Thyroid gland (tissue), 4 donors: ENCODE data around the gene OLFM1. TPM values are rescaled to one million over a fixed set of nuclear protein-coding genes. Genes with fewer than 3 reads are reported as not detected.

Source experiments
- DNase-seq, 2 donors: peaks; one replicate each; pipeline ENCODE4 v3.0.0-alpha.2; 2019
- H3K27ac ChIP-seq, 3 donors: fragments of 200-600 bp; sonication (generic); 1 replicate in 2 of 3; 2 replicates in 1 of 3; pipeline ENCODE4 v1.5.1; 2016 to 2019; ENCODE audit warnings: mild to moderate bottlenecking in 1 of 3, moderate library complexity in 1 of 3
- H3K27me3 ChIP-seq: fragments of 200-600 bp; sonication (generic); one replicate; pipeline ENCODE4 v1.5.1; 2019
- H3K36me3 ChIP-seq, 2 donors: fragments of 200-600 bp; sonication (generic); one replicate each; pipeline ENCODE4 v1.5.1; 2016 to 2019
- H3K4me1 ChIP-seq, 2 donors: fragments of 200-600 bp; sonication (generic); one replicate each; pipeline ENCODE4 v1.5.1; 2017 to 2019
- H3K4me3 ChIP-seq, 3 donors: fragments of 200-600 bp; sonication (generic); replicated peaks in 1 of 3; 1 replicate in 2 of 3; 2 replicates in 1 of 3; pipeline ENCODE4 v1.5.1; 2016; ENCODE audit warnings: mild to moderate bottlenecking in 1 of 3
- H3K9me3 ChIP-seq: fragments of 200-600 bp; sonication (generic); one replicate; pipeline ENCODE4 v1.5.1; 2017
- POLR2A ChIP-seq, 2 donors: fragments of 450-650 bp; IDR thresholded peaks; one replicate each; pipeline ENCODE4 v1.6.1; 2017; ENCODE audit warnings: antibody characterized with exemption in 2 of 2, mild to moderate bottlenecking in 2 of 2, moderate library complexity in 1 of 2
- WGBS, 2 donors: methylation state at CpG; one replicate each; pipeline ENCODE4 v1.1.5; 2017; 5-methylcytosine and 5-hydroxymethylcytosine counted together
- intact Hi-C: fragments of 100-400 bp; cut with DNase I; formaldehyde crosslinking; loops from one replicate; pipeline ENCODE4 v1.15.1; 2023
- total RNA-seq, 4 donors: library from RNA; depleted of rRNA; stranded (reverse); fragments of >200 nt; gene quantifications; one replicate each; pipeline ENCODE4 v1.2.3, GENCODE V29; 2016
- TF ChIP-seq, protein P1 (sequence below), 6 experiments: fragments of 200-600 bp in 3 of 6; fragments of 450-650 bp in 3 of 6; sonication (generic) in 3 of 6; IDR thresholded peaks; one replicate each; pipeline ENCODE4 v1.5.1; 2016 to 2019; ENCODE audit warnings: antibody characterized with exemption in 6 of 6, mild to moderate bottlenecking in 2 of 6, inconsistent platforms in 1 of 6, moderate library complexity in 1 of 6

Gene OLFM1
- total RNA-seq, 4 donors from 2014 or later = 7.2 to 25.8 (median 17.4) TPM

DNA sequence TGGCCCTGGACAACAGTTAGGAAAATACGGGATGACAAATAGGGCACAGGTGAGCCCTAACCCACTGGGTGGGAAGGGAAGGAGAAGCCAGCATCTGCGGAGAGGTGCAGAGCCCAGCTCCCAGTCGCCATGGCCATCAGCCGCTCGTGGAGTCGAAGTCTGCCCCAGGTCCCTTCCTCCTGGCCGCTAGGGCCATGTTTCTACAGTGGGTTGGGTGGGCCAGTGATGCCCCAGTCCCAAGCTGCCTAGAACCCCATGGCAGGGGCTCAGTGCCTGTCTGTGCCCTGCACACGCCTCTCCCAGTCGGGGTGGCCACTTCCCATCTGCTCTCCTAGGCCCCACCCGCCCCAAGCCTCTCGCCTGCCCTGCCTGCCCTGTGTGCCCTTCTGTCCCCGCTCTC, 34.8 kb downstream of the OLFM1 start:
- no peaks in the 10 kb centered on the region for H3K36me3 ChIP-seq
- no peaks in the 10 kb centered on the region for H3K27me3 ChIP-seq
- no peak for DNase-seq
- no peaks in the 10 kb centered on the region for H3K9me3 ChIP-seq
- WGBS, 2 donors = 90 to 92% methylated on average over 7 to 12 of the region's 12 CpGs
- TF ChIP-seq POLR2A (IDR thresholded peaks at IDR 0.05) = no peak
- TF ChIP-seq, protein P1, sequence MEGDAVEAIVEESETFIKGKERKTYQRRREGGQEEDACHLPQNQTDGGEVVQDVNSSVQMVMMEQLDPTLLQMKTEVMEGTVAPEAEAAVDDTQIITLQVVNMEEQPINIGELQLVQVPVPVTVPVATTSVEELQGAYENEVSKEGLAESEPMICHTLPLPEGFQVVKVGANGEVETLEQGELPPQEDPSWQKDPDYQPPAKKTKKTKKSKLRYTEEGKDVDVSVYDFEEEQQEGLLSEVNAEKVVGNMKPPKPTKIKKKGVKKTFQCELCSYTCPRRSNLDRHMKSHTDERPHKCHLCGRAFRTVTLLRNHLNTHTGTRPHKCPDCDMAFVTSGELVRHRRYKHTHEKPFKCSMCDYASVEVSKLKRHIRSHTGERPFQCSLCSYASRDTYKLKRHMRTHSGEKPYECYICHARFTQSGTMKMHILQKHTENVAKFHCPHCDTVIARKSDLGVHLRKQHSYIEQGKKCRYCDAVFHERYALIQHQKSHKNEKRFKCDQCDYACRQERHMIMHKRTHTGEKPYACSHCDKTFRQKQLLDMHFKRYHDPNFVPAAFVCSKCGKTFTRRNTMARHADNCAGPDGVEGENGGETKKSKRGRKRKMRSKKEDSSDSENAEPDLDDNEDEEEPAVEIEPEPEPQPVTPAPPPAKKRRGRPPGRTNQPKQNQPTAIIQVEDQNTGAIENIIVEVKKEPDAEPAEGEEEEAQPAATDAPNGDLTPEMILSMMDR (IDR thresholded peaks at IDR 0.05) = no peak
- H3K4me3 ChIP-seq = no peak overlapping the region
- intact Hi-C loops = no loop called here
- no peak overlapping the region for H3K27ac ChIP-seq
- peaks cover 4 to 7% of the 10 kb centered on the region in 2 donors for H3K4me1 ChIP-seq

DNA sequence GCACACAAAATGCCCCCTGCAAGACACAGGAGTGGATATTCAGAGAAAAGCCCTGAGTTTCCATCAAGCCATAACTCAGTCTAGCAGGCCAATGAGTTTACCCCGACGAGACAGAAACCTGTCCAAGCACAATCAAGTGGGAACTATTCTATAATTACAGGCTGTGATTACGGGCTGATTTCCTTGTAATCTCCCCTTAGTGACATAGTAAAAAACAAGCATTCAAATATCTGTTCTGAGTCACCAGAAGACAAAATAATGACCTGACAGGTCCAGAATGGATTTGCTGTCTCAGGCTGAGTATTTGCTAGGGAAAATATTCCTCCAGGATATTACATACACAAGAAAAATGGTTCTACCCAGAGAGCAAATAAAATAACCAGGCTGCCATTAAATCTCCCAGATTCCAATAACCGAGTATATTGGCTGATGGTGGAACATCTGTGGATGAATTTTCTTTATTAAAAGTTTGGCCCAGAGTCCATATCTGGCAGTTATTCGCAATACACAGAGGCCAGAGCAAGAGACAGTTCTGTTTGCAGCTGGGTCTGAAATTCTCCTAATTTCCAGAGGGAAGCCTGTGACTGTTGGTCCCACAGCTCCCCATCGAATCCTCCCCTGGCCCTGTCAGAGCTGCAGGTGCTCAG, 35.8 kb downstream of the OLFM1 start:
- H3K4me1 ChIP-seq = peaks cover 4 to 7% of the 10 kb centered on the region in 2 donors
- H3K36me3 ChIP-seq = no peaks in the 10 kb centered on the region
- DNase-seq = no peak
- intact Hi-C loops = no loop called here
- WGBS, 2 donors = 62 to 76% methylated on average over 5 to 6 of the region's 6 CpGs
- H3K27me3 ChIP-seq = no peaks in the 10 kb centered on the region
- no peak for TF ChIP-seq POLR2A (IDR thresholded peaks at IDR 0.05)
- TF ChIP-seq, protein P1 (IDR thresholded peaks at IDR 0.05) = no peak
- H3K4me3 ChIP-seq = no peak overlapping the region
- no peak overlapping the region for H3K27ac ChIP-seq
- H3K9me3 ChIP-seq = no peaks in the 10 kb centered on the region

DNA sequence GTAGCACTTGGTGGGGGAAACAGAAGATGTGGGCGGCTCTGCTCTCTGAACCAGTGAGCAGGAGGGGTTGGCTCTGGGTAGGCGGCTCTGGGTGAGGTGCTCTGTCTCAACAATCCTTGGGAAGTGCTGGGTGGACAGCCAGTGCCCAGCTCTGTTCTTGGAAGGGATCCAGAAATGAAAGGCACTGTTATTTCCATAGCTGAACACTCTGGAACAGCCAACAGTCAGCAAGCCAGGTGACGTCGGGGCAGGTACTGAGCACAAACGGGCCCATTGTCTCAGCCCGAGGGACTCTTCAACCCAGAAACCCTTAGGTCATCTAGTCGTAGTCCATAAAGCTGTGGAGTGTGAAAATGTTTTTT, 36.3 kb downstream of the OLFM1 start:
- H3K27me3 ChIP-seq = no peaks in the 10 kb centered on the region
- H3K9me3 ChIP-seq = no peaks in the 10 kb centered on the region
- 12 to 27% methylated on average over 7 of the region's 7 CpGs for WGBS, 2 donors
- TF ChIP-seq POLR2A (IDR thresholded peaks at IDR 0.05) = no peak
- TF ChIP-seq, protein P1 (IDR thresholded peaks at IDR 0.05) = no peak
- no peak overlapping the region for H3K4me3 ChIP-seq
- peaks cover 4 to 7% of the 10 kb centered on the region in 2 donors for H3K4me1 ChIP-seq
- peak; percentile 80 to 89 for DNase-seq
- intact Hi-C loops = no loop called here
- H3K36me3 ChIP-seq = no peaks in the 10 kb centered on the region
- peak overlapping the region in 1 of 3 donors; percentile 61 for H3K27ac ChIP-seq

DNA sequence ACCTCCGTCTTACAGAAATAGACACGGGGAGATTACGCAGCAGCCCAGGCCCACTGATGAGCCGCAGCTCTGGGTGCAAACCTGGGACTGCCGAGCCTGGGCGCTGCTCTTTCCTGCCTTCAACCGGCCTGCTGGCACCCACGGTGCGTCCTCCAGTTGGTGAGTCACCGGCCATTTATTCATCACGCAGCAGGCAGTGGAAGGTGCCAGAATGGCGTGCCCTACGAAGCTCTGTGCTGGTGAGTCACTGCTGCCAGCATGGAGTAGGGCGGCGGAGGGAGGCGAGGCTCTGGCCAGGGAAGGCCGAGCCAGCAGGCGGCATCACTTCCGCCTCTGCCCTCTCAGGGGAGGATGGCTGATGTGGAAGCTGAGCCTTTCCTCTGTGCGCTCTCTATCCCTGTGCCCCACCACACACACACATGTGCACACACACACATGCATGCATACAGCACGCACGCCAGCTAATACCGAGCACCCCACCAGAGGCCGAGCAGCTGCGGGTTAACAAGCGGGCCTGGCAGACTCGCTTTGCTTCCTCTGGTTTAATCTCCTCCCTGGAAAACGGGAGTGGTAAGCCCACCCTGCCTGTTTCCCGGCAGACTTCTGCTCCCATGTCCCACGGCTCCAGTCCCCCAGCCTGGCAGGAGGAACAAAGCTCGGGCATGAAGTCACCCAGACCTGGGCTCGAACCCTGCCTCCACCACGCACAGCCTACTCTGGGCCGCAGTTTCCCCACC, 39.2 kb downstream of the OLFM1 start:
- intact Hi-C loops = no loop called here
- Histone ChIP-seq H3K36me3 (no peaks in the 10 kb centered on the region), H3K9me3 (no peaks in the 10 kb centered on the region), H3K4me1 (peaks cover 4 to 14% of the 10 kb centered on the region in 2 donors), H3K27ac (no peak overlapping the region), H3K4me3 (no peak overlapping the region), H3K27me3 (no peaks in the 10 kb centered on the region)
- 78 to 84% methylated on average over 21 to 27 of the region's 34 CpGs for WGBS, 2 donors
- DNase-seq = no peak
- no peak for TF ChIP-seq POLR2A (IDR thresholded peaks at IDR 0.05)
- TF ChIP-seq, protein P1 (IDR thresholded peaks at IDR 0.05) = no peak
